ENCODE data around the gene P4HA2. TPM values are rescaled to one million over a fixed set of nuclear protein-coding genes. Genes with fewer than 3 reads are reported as not detected.

Gene P4HA2
- total RNA-seq, 1 experiment from 2014 or later: 51.8 TPM

GRCh38 chr5:132219289-132219970 lies 8.2 kb downstream of the P4HA2 start:
- peaks cover 8% of the 10 kb centered on the region for H3K4me1 Mint-ChIP-seq (ENCODE audit: low read depth, unreplicated experiment)
- no peak for TF ChIP-seq CTCF (IDR thresholded peaks at IDR 0.05; ENCODE audit: unreplicated experiment)
- no peak for DNase-seq
- intact Hi-C loops (cut with micrococcal nuclease; ENCODE audit: unreplicated experiment): no loop called here
- no TSS peak for BruUV-seq (replicated peaks)
- peaks cover 7% of the 10 kb centered on the region for H3K36me3 Mint-ChIP-seq (ENCODE audit: insufficient read depth, unreplicated experiment)
- H3K27me3 Mint-ChIP-seq (ENCODE audit: unreplicated experiment): no peaks in the 10 kb centered on the region
- CTCF ChIA-PET: no interaction called here
- H3K4me3 Mint-ChIP-seq (ENCODE audit: low read depth, unreplicated experiment): no peak overlapping the region
- no peak overlapping the region for H3K27ac Mint-ChIP-seq (ENCODE audit: unreplicated experiment)
- H3K9me3 Mint-ChIP-seq (ENCODE audit: low read depth, unreplicated experiment): no peaks in the 10 kb centered on the region

GRCh38 chr5:132218321-132218720 lies 9.3 kb downstream of the P4HA2 start:
- intact Hi-C loops (cut with micrococcal nuclease; ENCODE audit: unreplicated experiment): no loop called here
- peaks cover 6% of the 10 kb centered on the region for H3K4me1 Mint-ChIP-seq (ENCODE audit: low read depth, unreplicated experiment)
- no peak for DNase-seq
- CTCF ChIA-PET: no interaction called here
- no peaks in the 10 kb centered on the region for H3K9me3 Mint-ChIP-seq (ENCODE audit: low read depth, unreplicated experiment)
- H3K27ac Mint-ChIP-seq (ENCODE audit: unreplicated experiment): no peak overlapping the region
- no peaks in the 10 kb centered on the region for H3K27me3 Mint-ChIP-seq (ENCODE audit: unreplicated experiment)
- TF ChIP-seq CTCF (IDR thresholded peaks at IDR 0.05; ENCODE audit: unreplicated experiment): no peak
- no TSS peak for BruUV-seq (replicated peaks)
- peaks cover 7% of the 10 kb centered on the region for H3K36me3 Mint-ChIP-seq (ENCODE audit: insufficient read depth, unreplicated experiment)
- no peak overlapping the region for H3K4me3 Mint-ChIP-seq (ENCODE audit: low read depth, unreplicated experiment)

- CTCF ChIA-PET: interaction anchor here (0.7 to 1.1 kb wide), 8 partner anchors 9 to 78 kb away, joined by 3 to 9 read pairs (median 4); partner anchors contain the start of genes P4HA2 and SLC22A4
- Mint-ChIP-seq H3K36me3 (ENCODE audit: insufficient read depth, unreplicated experiment) (peaks cover 7% of the 10 kb centered on the region), H3K4me1 (ENCODE audit: low read depth, unreplicated experiment) (peaks cover 6% of the 10 kb centered on the region), H3K27me3 (ENCODE audit: unreplicated experiment) (no peaks in the 10 kb centered on the region), H3K4me3 (ENCODE audit: low read depth, unreplicated experiment) (no peak overlapping the region), H3K9me3 (ENCODE audit: low read depth, unreplicated experiment) (no peaks in the 10 kb centered on the region), H3K27ac (ENCODE audit: unreplicated experiment) (no peak overlapping the region)
- BruUV-seq (replicated peaks): no TSS peak
- peak; percentile 84 for DNase-seq
- no peak for TF ChIP-seq CTCF (IDR thresholded peaks at IDR 0.05; ENCODE audit: unreplicated experiment)
- intact Hi-C loops (cut with micrococcal nuclease; ENCODE audit: unreplicated experiment): no loop called here
Observed at GRCh38 chr5:132215329-132215728, 12.3 kb downstream of the P4HA2 start.

- Mint-ChIP-seq H3K36me3 (ENCODE audit: insufficient read depth, unreplicated experiment) (peaks cover 7% of the 10 kb centered on the region), H3K27me3 (ENCODE audit: unreplicated experiment) (no peaks in the 10 kb centered on the region), H3K4me3 (ENCODE audit: low read depth, unreplicated experiment) (no peak overlapping the region), H3K9me3 (ENCODE audit: low read depth, unreplicated experiment) (no peaks in the 10 kb centered on the region), H3K27ac (ENCODE audit: unreplicated experiment) (no peak overlapping the region), H3K4me1 (ENCODE audit: low read depth, unreplicated experiment) (peaks cover 6% of the 10 kb centered on the region)
- no TSS peak for BruUV-seq (replicated peaks)
- intact Hi-C loops (cut with micrococcal nuclease; ENCODE audit: unreplicated experiment): no loop called here
- CTCF ChIA-PET: no interaction called here
- no peak for DNase-seq
- TF ChIP-seq CTCF (IDR thresholded peaks at IDR 0.05; ENCODE audit: unreplicated experiment): no peak
Observed at GRCh38 chr5:132214491-132214890, 13.2 kb downstream of the P4HA2 start.

Data from Calu3 (cell line).